ENCODE measurements around the gene PRKCA. TPM values are rescaled to one million over a fixed set of nuclear protein-coding genes. Genes with fewer than 3 reads are reported as not detected.

The PRKCA gene
- total RNA-seq, 1 donor from 2014 or later: 16.4 TPM

GRCh38 chr17:66369830-66370229 is 67.4 kb downstream of the PRKCA start:
- no peaks in the 10 kb centered on the region for H3K27me3 Mint-ChIP-seq
- H3K4me3 Mint-ChIP-seq (ENCODE audit: low read depth): no peak overlapping the region
- H3K4me1 Mint-ChIP-seq (ENCODE audit: low read depth): peaks cover 43% of the 10 kb centered on the region

GRCh38 chr17:66371561-66371960 is 69.1 kb downstream of the PRKCA start:
- no peaks in the 10 kb centered on the region for H3K36me3 Mint-ChIP-seq (ENCODE audit: insufficient read depth)
- H3K27me3 Mint-ChIP-seq: no peaks in the 10 kb centered on the region
- no peak overlapping the region for H3K4me3 Mint-ChIP-seq (ENCODE audit: low read depth)
- TF ChIP-seq, protein P1, sequence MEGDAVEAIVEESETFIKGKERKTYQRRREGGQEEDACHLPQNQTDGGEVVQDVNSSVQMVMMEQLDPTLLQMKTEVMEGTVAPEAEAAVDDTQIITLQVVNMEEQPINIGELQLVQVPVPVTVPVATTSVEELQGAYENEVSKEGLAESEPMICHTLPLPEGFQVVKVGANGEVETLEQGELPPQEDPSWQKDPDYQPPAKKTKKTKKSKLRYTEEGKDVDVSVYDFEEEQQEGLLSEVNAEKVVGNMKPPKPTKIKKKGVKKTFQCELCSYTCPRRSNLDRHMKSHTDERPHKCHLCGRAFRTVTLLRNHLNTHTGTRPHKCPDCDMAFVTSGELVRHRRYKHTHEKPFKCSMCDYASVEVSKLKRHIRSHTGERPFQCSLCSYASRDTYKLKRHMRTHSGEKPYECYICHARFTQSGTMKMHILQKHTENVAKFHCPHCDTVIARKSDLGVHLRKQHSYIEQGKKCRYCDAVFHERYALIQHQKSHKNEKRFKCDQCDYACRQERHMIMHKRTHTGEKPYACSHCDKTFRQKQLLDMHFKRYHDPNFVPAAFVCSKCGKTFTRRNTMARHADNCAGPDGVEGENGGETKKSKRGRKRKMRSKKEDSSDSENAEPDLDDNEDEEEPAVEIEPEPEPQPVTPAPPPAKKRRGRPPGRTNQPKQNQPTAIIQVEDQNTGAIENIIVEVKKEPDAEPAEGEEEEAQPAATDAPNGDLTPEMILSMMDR (IDR thresholded peaks at IDR 0.05; ENCODE audit: unreplicated experiment): no peak
- no peak for DNase-seq (ENCODE audit: low spot score, unreplicated experiment)
- H3K27ac Mint-ChIP-seq: no peak overlapping the region
- no peaks in the 10 kb centered on the region for H3K9me3 Mint-ChIP-seq (ENCODE audit: low read depth)
- peaks cover 47% of the 10 kb centered on the region for H3K4me1 Mint-ChIP-seq (ENCODE audit: low read depth)

More at GRCh38 chr17:66369830-66370229, 67.4 kb downstream of the PRKCA start:
- H3K36me3 Mint-ChIP-seq (ENCODE audit: insufficient read depth): no peaks in the 10 kb centered on the region
- TF ChIP-seq, protein P1 (IDR thresholded peaks at IDR 0.05; ENCODE audit: unreplicated experiment): no peak
- no peak for DNase-seq (ENCODE audit: low spot score, unreplicated experiment)
- no peaks in the 10 kb centered on the region for H3K9me3 Mint-ChIP-seq (ENCODE audit: low read depth)
- peak overlapping the region; percentile 34 for H3K27ac Mint-ChIP-seq

DNA sequence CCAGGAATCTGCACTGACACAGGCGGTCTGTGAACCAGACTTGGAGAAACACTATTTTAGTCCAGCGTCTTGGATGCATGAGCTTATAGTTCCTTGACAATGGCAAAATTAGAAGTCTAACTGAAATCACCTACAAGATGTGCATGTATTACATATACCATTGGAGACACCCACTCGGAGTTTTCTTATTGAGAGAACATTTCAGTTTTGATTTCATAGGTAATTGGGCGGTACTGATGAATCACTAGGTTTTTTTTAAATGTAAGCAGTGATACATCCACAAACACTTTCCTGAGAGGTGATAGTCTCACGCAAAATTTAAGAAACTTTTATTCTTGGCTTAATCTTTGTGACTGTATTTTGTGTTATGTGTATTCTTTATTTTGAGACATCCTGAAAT is 69.8 kb downstream of the PRKCA start:
- Mint-ChIP-seq H3K4me1 (ENCODE audit: low read depth) (peaks cover 40% of the 10 kb centered on the region), H3K27me3 (no peaks in the 10 kb centered on the region), H3K4me3 (ENCODE audit: low read depth) (no peak overlapping the region), H3K9me3 (ENCODE audit: low read depth) (no peaks in the 10 kb centered on the region), H3K27ac (no peak overlapping the region), H3K36me3 (ENCODE audit: insufficient read depth) (no peaks in the 10 kb centered on the region)
- DNase-seq (ENCODE audit: low spot score, unreplicated experiment): no peak
- TF ChIP-seq, protein P1 (IDR thresholded peaks at IDR 0.05; ENCODE audit: unreplicated experiment): no peak

DNA sequence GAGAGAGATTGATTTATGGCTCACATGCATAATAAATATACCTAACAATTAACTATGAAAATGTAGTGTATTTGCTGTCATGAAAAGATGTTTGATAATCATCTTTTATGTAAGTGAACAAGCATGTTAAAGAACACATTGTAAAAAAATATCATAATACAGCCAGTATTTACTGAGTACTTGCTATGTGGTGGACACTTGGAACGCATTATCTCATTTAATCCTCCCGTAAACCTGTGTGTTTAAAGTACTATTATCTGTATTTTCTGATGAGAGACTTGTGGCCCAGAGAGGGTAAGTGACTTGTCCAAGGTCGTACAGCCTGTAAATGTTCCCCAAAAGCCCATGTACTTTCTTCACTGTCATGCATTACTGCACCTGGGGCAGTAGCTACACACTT is 70.7 kb downstream of the PRKCA start:
- TF ChIP-seq, protein P1 (IDR thresholded peaks at IDR 0.05; ENCODE audit: unreplicated experiment): no peak
- Mint-ChIP-seq H3K36me3 (ENCODE audit: insufficient read depth) (no peaks in the 10 kb centered on the region), H3K4me1 (ENCODE audit: low read depth) (peaks cover 34% of the 10 kb centered on the region), H3K4me3 (ENCODE audit: low read depth) (no peak overlapping the region), H3K27me3 (no peaks in the 10 kb centered on the region), H3K27ac (no peak overlapping the region), H3K9me3 (ENCODE audit: low read depth) (no peaks in the 10 kb centered on the region)
- no peak for DNase-seq (ENCODE audit: low spot score, unreplicated experiment)

DNA sequence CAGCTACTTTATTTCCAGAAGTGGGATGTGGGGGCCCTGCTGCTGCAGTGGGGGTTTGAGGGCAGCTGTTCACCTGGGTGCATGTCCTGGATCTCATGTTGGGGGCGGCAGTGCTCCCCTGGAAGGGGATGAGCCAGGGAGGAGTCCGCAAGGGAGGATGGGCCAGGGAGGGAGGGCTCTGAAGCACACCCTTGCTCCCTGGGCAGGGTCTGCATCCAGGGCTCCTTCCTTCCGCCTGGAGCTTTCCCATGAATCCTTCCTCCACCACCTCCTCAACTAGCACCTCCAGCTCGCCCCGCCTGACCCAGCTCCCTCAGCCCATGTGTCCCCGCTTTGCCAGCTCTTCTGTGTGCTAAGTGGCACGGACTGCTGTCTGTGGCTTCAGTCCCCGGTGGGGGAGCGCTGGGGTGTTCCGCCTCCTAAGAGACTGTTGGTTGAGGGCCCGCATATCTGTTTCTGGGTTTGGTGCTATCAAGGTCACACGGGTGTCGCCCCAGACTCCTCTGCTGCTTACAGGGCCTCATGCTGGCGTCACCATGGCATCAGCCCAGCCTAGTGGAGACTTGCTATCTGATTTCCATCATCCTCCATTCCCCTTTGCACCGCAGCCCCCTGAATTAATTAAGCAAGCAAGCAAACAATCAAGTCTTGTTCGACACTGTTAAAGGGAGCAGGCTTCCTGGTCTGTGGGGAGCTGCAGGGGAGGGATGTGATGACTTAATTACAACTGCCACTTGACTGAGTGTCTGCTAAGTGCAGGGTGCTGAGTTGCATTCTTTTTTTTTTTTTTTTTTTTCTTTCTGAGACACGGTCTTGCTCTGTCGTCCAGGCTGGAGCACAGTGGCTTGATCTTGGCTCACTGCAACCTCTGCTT is 71.8 kb downstream of the PRKCA start:
- peak overlapping the region; percentile 37 for H3K27ac Mint-ChIP-seq
- peaks cover 34% of the 10 kb centered on the region for H3K4me1 Mint-ChIP-seq (ENCODE audit: low read depth)
- no peaks in the 10 kb centered on the region for H3K36me3 Mint-ChIP-seq (ENCODE audit: insufficient read depth)
- no peaks in the 10 kb centered on the region for H3K27me3 Mint-ChIP-seq
- H3K4me3 Mint-ChIP-seq (ENCODE audit: low read depth): peak overlapping the region; percentile 11
- TF ChIP-seq, protein P1 (IDR thresholded peaks at IDR 0.05; ENCODE audit: unreplicated experiment): no peak
- H3K9me3 Mint-ChIP-seq (ENCODE audit: low read depth): no peaks in the 10 kb centered on the region
- DNase-seq (ENCODE audit: low spot score, unreplicated experiment): no peak

Measured in progenitor cell of endocrine pancreas (in vitro differentiated cells).